Endothelial cell of umbilical vein (primary cell): ENCODE data around the gene ARHGAP15. TPM values are rescaled to one million over a fixed set of nuclear protein-coding genes. Genes with fewer than 3 reads are reported as not detected.

Experiments used
- BruUV-seq: library from RNA; stranded (reverse); fragments of 400-500 nt; replicated peaks from 2 replicates; lab custom pipeline; 2021; lab: Mats Ljungman, UMichigan
- CTCF ChIA-PET: fragments of 300-600, 350-600 bp; sonication (Branson Sonifier 250); formaldehyde crosslinking; loops from one replicate; lab custom pipeline; 2021; ENCODE audit warnings: antibody characterized with exemption, inconsistent platforms; lab: Charles Lee
- POLR2A ChIA-PET: fragments of 300-600, 350-600 bp; sonication (Branson Sonifier 250); formaldehyde crosslinking; loops from one replicate; lab custom pipeline; 2021; ENCODE audit warnings: antibody characterized with exemption, inconsistent platforms; lab: Charles Lee
- DNase-seq: peaks from one replicate; pipeline ENCODE4 v3.0.0-alpha.2; 2011; ENCODE audit warnings: low read depth, low spot score
- FAIRE-seq: peaks from 2 replicates; lab custom pipeline; 2011; peaks lifted over from hg19 to GRCh38; lab: Jason Lieb, UNC
- H2AFZ ChIP-seq: 2 replicates; pipeline ENCODE4 v1.6.0; 2012; ENCODE audit warnings: low read depth, low read length, control low read depth, inconsistent platforms
- H3K27ac ChIP-seq: 2 replicates; pipeline ENCODE4 v1.5.1; 2011; ENCODE audit warnings: low read depth, mild to moderate bottlenecking, control low read depth, low read length, moderate library complexity; ENCODE audit not compliant: insufficient read depth
- H3K27me3 ChIP-seq, 2 experiments: 2 replicates each; pipeline versions ENCODE4 v1.6.0 to v1.6.1; 2011; ENCODE audit warnings: low read length in 2 of 2, mixed read lengths in 1 of 2; ENCODE audit not compliant: control insufficient read depth in 2 of 2, insufficient read depth in 2 of 2
- H3K36me3 ChIP-seq, 2 experiments: 2 replicates in 1 of 2; 3 replicates in 1 of 2; pipeline ENCODE4 v1.5.1; 2011; ENCODE audit warnings: low read length in 2 of 2, mild to moderate bottlenecking in 1 of 2, moderate library complexity in 1 of 2; ENCODE audit not compliant: control insufficient read depth in 2 of 2, insufficient read depth in 2 of 2; ENCODE audit errors: extremely low read depth in 1 of 2
- H3K4me1 ChIP-seq: 3 replicates; pipeline ENCODE4 v1.5.1; 2011; ENCODE audit warnings: mild to moderate bottlenecking, low read length; ENCODE audit not compliant: control insufficient read depth, insufficient read depth; ENCODE audit errors: extremely low read depth
- H3K4me2 ChIP-seq: 2 replicates; pipeline ENCODE4 v1.6.1; 2011; ENCODE audit warnings: low read length, control low read depth, mixed read lengths; ENCODE audit not compliant: insufficient read depth
- H3K4me3 ChIP-seq, 3 experiments: fragments of 200-600 bp in 1 of 3; sonication (generic), shearing (Covaris generic) in 1 of 3; replicated peaks in 1 of 3; 2 replicates each; pipeline ENCODE4 v1.5.1; 2011 to 2016; ENCODE audit warnings: control low read depth in 3 of 3, low read length in 3 of 3, mild to moderate bottlenecking in 2 of 3, inconsistent platforms in 1 of 3, low read depth in 1 of 3, moderate library complexity in 1 of 3; ENCODE audit not compliant: insufficient read depth in 1 of 3
- H3K79me2 ChIP-seq: 2 replicates; pipeline ENCODE4 v1.6.0; 2012; ENCODE audit warnings: low read length, inconsistent platforms; ENCODE audit not compliant: control insufficient read depth, insufficient read depth
- H3K9ac ChIP-seq: replicated peaks from 2 replicates; pipeline ENCODE3; 2011; ENCODE audit warnings: low read length, control low read depth; ENCODE audit not compliant: insufficient read depth; ENCODE audit errors: extremely low read depth
- H3K9me1 ChIP-seq: replicated peaks from 3 replicates; pipeline ENCODE4 v1.6.0; 2011; ENCODE audit warnings: mild to moderate bottlenecking, low read length; ENCODE audit not compliant: control insufficient read depth, insufficient read depth; ENCODE audit errors: extremely low read depth
- H3K9me3 ChIP-seq: replicated peaks from 2 replicates; pipeline ENCODE4 v1.5.1; 2012; ENCODE audit warnings: low read length, inconsistent platforms; ENCODE audit not compliant: control insufficient read depth, insufficient read depth
- H4K20me1 ChIP-seq: replicated peaks from 2 replicates; pipeline ENCODE3; 2011; ENCODE audit warnings: mild to moderate bottlenecking, low read length; ENCODE audit not compliant: control insufficient read depth, insufficient read depth; ENCODE audit errors: extremely low read depth
- EZH2 ChIP-seq: IDR thresholded peaks from 2 replicates; pipeline ENCODE4 v1.6.1; 2012; ENCODE audit warnings: borderline replicate concordance, low read depth, mild to moderate bottlenecking, moderate library complexity, low read length, inconsistent platforms; ENCODE audit not compliant: severe bottlenecking
- FOS ChIP-seq: IDR thresholded peaks from 2 replicates; pipeline ENCODE4 v1.6.1; 2011; ENCODE audit warnings: mild to moderate bottlenecking, low read length, moderate library complexity, borderline replicate concordance; ENCODE audit not compliant: insufficient read depth
- GATA2 ChIP-seq: IDR thresholded peaks from 2 replicates; pipeline ENCODE4 v1.7.0; 2011; ENCODE audit warnings: low read depth, mild to moderate bottlenecking, moderate library complexity, mixed read lengths, low read length; ENCODE audit not compliant: insufficient read length, insufficient read depth
- JUN ChIP-seq: IDR thresholded peaks from 2 replicates; pipeline ENCODE4 v1.6.1; 2011; ENCODE audit warnings: borderline replicate concordance, low read depth; ENCODE audit not compliant: insufficient read length, insufficient read depth
- MYC ChIP-seq: IDR thresholded peaks from one replicate; pipeline ENCODE4 v1.6.1; 2011; ENCODE audit warnings: mild to moderate bottlenecking, low read depth, low read length
- POLR2A ChIP-seq: IDR thresholded peaks from 2 replicates; pipeline ENCODE4 v1.6.1; 2012; ENCODE audit warnings: low read depth, mild to moderate bottlenecking, control low read depth, low read length
- POLR2AphosphoS5 ChIP-seq: IDR thresholded peaks from 2 replicates; pipeline ENCODE4 v1.6.1; 2012; ENCODE audit warnings: low read depth, mild to moderate bottlenecking, control low read depth, low read length, moderate library complexity; ENCODE audit not compliant: insufficient read depth
- dilution Hi-C: fragments of 300-500 bp; cut with MboI; formaldehyde crosslinking; loops from one replicate; pipeline ENCODE4 v1.15.0; 2019; ENCODE audit warnings: low sequenced_read_pairs; ENCODE audit not compliant: extremely low pct_ligation_motif_present
- intact Hi-C: fragments of 100-400 bp; cut with micrococcal nuclease; formaldehyde crosslinking; loops from one replicate; pipeline ENCODE4 v1.10.0; 2022
- polyA plus RNA-seq, 4 experiments: library from polyadenylated mRNA; depleted of rRNA in 3 of 4; stranded (reverse) in 3 of 4; unstranded in 1 of 4; fragments of >200 nt; gene quantifications; 2 replicates each; pipeline versions ENCODE4 v1.2.1 to v1.2.3, GENCODE V29; 2011 to 2012; ENCODE audit warnings: missing spikeins in 1 of 4
- total RNA-seq: library from RNA; stranded (reverse); gene quantifications from 2 replicates; pipeline ENCODE4 v1.2.3, GENCODE V29; 2021
- TF ChIP-seq, protein P1 (sequence below), 2 donors: IDR thresholded peaks; 1 replicate in 1 of 2; 2 replicates in 1 of 2; pipeline ENCODE4 v1.5.1; 2011; ENCODE audit warnings: low read length in 2 of 2, mild to moderate bottlenecking in 2 of 2, moderate library complexity in 2 of 2, control low read depth in 1 of 2, inconsistent platforms in 1 of 2, low read depth in 1 of 2; ENCODE audit not compliant: insufficient read depth in 1 of 2; ENCODE audit errors: extremely low read depth in 1 of 2
- TF ChIP-seq, protein P2 (sequence below): IDR thresholded peaks from 2 replicates; pipeline ENCODE4 v1.6.1; 2011; ENCODE audit not compliant: insufficient read depth, insufficient read length

The ARHGAP15 gene
- total and polyA plus RNA-seq, 2 donors (not counting 3 experiments of a cell fraction or from before 2014, with no cell fraction given) = not detected

DNA sequence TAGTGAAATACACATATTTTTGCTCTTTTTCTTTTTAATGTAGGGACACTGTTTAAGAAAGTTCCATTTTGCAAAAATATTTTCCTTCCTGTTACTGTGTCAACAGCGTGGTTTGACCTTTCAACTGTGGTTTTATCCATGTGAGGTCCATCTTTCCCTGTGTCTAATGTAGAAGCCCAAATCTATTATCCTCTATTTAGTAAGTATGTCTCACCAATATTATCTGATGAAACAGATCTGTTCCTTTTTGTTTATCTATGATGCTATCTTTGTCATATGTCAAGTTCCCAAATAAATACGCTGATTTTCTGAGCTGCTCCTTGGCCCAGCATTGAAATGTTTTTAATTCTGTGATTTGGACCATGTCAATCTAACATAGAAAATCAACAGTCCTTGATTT lies 3.5 kb upstream of the ARHGAP15 start:
- TF ChIP-seq FOS = no peak
- TF ChIP-seq POLR2A = no peak
- TF ChIP-seq GATA2 = no peak
- no peak for TF ChIP-seq MYC
- no peak for TF ChIP-seq POLR2AphosphoS5
- TF ChIP-seq JUN = no peak
- TF ChIP-seq, protein P1, sequence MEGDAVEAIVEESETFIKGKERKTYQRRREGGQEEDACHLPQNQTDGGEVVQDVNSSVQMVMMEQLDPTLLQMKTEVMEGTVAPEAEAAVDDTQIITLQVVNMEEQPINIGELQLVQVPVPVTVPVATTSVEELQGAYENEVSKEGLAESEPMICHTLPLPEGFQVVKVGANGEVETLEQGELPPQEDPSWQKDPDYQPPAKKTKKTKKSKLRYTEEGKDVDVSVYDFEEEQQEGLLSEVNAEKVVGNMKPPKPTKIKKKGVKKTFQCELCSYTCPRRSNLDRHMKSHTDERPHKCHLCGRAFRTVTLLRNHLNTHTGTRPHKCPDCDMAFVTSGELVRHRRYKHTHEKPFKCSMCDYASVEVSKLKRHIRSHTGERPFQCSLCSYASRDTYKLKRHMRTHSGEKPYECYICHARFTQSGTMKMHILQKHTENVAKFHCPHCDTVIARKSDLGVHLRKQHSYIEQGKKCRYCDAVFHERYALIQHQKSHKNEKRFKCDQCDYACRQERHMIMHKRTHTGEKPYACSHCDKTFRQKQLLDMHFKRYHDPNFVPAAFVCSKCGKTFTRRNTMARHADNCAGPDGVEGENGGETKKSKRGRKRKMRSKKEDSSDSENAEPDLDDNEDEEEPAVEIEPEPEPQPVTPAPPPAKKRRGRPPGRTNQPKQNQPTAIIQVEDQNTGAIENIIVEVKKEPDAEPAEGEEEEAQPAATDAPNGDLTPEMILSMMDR (IDR thresholded peaks at IDR 0.05; ENCODE audit: extremely low read depth in 1 of 2, insufficient read depth in 1 of 2, low read depth in 1 of 2, low read length in 2 of 2) = no peak
- TF ChIP-seq, protein P2, sequence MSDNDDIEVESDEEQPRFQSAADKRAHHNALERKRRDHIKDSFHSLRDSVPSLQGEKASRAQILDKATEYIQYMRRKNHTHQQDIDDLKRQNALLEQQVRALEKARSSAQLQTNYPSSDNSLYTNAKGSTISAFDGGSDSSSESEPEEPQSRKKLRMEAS = no peak
- no peak for TF ChIP-seq EZH2
- ChIA-PET CTCF (interaction anchor here (1.9 kb wide), 1 partner anchor 14 kb away, joined by 9 read pairs; no protein-coding TSS in a partner anchor), POLR2A (no interaction called here)
- H4K20me1 ChIP-seq = no peaks in the 10 kb centered on the region
- dilution Hi-C loops (no loop called here), intact Hi-C loops (no loop called here)
- H3K4me1 ChIP-seq = no peaks in the 10 kb centered on the region
- H3K27ac ChIP-seq = no peak overlapping the region
- no TSS peak for BruUV-seq
- no peak for DNase-seq
- H3K27me3 ChIP-seq = peaks cover 2% of the 10 kb centered on the region in 2 experiments
- H3K9me1 ChIP-seq = no peaks in the 10 kb centered on the region
- no peaks in the 10 kb centered on the region for H3K9me3 ChIP-seq
- no peak overlapping the region for H3K9ac ChIP-seq
- H3K4me3 ChIP-seq = no peak overlapping the region
- no peaks in the 10 kb centered on the region for H3K79me2 ChIP-seq
- H3K4me2 ChIP-seq = no peak overlapping the region
- FAIRE-seq = no peak
- no peak overlapping the region for H2AFZ ChIP-seq
- H3K36me3 ChIP-seq = no peaks in the 10 kb centered on the region
